ENCODE results near the gene ZNF14. TPM values are rescaled to one million over a fixed set of nuclear protein-coding genes. Genes with fewer than 3 reads are reported as not detected.
"Not testable (repeated sequence)": the region's sequence is repeated elsewhere in the genome, so short reads cannot be mapped to it uniquely, and the experiment has no call there.

The ZNF14 gene
- polyA plus RNA-seq, 2 of the 4 experiments (the other 2 are of a cell fraction), result 1.6 to 2.8 TPM

DNA sequence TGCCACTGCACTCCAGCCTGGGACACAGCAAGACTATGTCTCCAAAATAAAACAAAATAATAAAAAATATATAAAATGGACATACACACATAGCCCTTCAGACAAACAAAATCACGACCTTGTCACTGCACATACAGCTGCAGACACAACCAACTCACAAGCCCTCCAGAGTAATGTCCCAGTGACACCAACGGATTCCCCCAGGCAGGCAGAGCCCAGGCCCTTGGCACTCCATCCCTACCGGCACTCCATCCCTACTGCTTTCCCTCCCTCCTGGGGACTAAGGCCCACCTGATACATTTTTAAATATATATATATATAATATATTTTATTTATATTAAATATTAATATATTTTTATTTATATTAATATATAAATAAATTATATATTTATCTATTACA is 45.8 kb downstream of the ZNF14 start:
- ChIA-PET POLR2A (no interaction called here), CTCF (interaction anchor here (0.7 kb wide), 1 partner anchor 103 kb away, joined by 3 read pairs; no protein-coding TSS in a partner anchor)
- 64% methylated on average over 3 of the region's 3 CpGs for WGBS (ENCODE audit: missing lambda C conversion rate)
- H3K4me1 ChIP-seq, result no peaks in the 10 kb centered on the region
- ATAC-seq, result no peak
- H3K4me2 ChIP-seq, result no peak overlapping the region
- FAIRE-seq, result no peak
- no peak overlapping the region for H3K4me3 ChIP-seq
- no peak for DNase-seq (ENCODE audit: low read depth in 1 of 2, low spot score in 1 of 2)
- H3K27ac ChIP-seq, result no peak overlapping the region
- TF ChIP-seq, protein P1, sequence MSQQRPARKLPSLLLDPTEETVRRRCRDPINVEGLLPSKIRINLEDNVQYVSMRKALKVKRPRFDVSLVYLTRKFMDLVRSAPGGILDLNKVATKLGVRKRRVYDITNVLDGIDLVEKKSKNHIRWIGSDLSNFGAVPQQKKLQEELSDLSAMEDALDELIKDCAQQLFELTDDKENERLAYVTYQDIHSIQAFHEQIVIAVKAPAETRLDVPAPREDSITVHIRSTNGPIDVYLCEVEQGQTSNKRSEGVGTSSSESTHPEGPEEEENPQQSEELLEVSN (IDR thresholded peaks at IDR 0.05; ENCODE audit: borderline replicate concordance, low read depth), result no peak
- no peak for TF ChIP-seq MAZ (IDR thresholded peaks at IDR 0.05; ENCODE audit: borderline replicate concordance, low read depth, low read length)
- H3K9me3 ChIP-seq, result peaks cover 13% of the 10 kb centered on the region

DNA sequence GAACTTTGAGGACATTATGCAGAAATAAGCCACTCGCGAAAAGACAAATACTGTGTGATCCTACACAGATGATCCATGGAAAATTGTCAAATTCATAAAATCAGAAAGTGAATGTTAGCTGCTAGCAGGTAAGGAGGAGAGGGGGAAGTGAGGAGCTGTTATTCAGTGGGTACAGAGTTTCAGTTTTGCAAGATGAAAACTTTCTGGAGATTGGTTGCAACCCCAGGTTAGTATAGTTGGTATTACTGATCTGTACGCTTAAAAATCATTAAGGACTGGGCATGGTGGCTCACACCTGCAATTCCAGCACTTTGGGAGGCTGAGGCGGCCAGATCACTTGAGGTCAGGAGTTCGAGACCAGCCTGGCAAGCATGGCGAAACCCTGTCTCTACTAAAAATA is 46.3 kb downstream of the ZNF14 start:
- DNase-seq (ENCODE audit: low read depth in 1 of 2, low spot score in 1 of 2) (no peak), FAIRE-seq (no peak), ATAC-seq (no peak)
- no peaks in the 10 kb centered on the region for H3K4me1 ChIP-seq
- peaks cover 14% of the 10 kb centered on the region for H3K9me3 ChIP-seq
- H3K27ac ChIP-seq, result no peak overlapping the region
- WGBS (ENCODE audit: missing lambda C conversion rate), result 74% methylated on average over 6 of the region's 6 CpGs
- ChIA-PET POLR2A (no interaction called here), CTCF (interaction anchor here (0.7 kb wide), 1 partner anchor 104 kb away, joined by 3 read pairs; no protein-coding TSS in a partner anchor)
- TF ChIP-seq PHF8 (IDR thresholded peaks at IDR 0.05; ENCODE audit: borderline replicate concordance, low read depth), result no peak
- TF ChIP-seq SMC3 (IDR thresholded peaks at IDR 0.05), result no peak
- H3K4me2 ChIP-seq, result no peak overlapping the region
- no peak overlapping the region for H3K4me3 ChIP-seq

DNA sequence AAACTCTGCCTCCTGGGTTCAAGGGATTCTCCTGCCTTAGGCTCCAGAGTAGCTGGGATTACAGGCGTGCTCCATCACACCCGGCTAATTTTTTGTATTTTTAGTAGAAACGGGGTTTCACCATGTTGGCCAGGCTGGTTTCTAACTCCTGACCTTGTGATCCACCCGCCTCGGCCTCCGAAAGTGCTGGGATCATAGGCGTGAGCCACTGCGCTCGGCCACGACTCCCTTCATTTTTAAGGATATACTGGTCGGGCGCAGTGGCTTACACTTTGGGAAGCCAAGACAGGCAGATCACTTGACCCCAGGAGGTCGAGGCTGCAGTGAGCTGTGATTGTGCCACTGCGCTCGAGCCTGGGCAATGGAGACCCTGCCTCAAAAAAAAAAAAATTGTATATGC is 46.8 kb downstream of the ZNF14 start:
- POLR2A ChIA-PET, result not testable (repeated sequence)

DNA sequence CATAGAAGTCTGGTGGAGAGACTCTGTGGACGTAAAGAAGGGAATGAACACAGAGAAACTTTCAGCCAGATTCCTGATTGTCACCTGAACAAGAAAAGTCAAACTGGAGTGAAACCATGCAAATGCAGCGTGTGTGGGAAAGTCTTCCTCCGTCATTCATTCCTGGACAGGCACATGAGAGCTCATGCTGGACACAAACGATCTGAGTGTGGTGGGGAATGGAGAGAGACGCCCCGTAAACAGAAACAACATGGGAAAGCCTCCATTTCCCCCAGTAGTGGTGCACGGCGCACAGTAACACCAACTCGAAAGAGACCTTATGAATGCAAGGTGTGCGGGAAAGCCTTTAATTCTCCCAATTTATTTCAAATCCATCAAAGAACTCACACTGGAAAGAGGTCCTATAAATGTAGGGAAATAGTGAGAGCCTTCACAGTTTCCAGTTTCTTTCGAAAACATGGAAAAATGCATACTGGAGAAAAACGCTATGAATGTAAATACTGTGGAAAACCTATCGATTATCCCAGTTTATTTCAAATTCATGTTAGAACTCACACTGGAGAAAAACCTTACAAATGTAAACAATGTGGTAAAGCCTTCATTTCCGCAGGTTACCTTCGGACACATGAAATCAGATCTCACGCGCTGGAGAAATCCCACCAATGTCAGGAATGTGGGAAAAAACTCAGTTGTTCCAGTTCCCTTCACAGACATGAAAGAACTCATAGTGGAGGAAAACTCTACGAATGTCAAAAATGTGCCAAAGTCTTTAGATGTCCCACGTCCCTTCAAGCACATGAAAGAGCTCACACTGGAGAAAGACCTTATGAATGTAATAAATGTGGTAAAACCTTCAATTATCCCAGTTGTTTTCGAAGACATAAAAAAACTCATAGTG is 53.5 kb downstream of the ZNF14 start:
- DNase-seq (ENCODE audit: low read depth in 1 of 2, low spot score in 1 of 2) (no peak), FAIRE-seq (no peak), ATAC-seq (no peak)
- POLR2A ChIA-PET, result no interaction called here
- TF ChIP-seq GATA3 (IDR thresholded peaks at IDR 0.05; ENCODE audit: borderline replicate concordance) (no peak), EHF (CRISPR knock-in tag; IDR thresholded peaks at IDR 0.05) (no peak), CBX8 (IDR thresholded peaks at IDR 0.05) (no peak), POLR2A (IDR thresholded peaks at IDR 0.05; ENCODE audit: low read length) (no peak), MAZ (IDR thresholded peaks at IDR 0.05; ENCODE audit: borderline replicate concordance, low read depth, low read length) (no peak), EP300 (IDR thresholded peaks at IDR 0.05) (no peak), RNF2 (IDR thresholded peaks at IDR 0.05; ENCODE audit: borderline replicate concordance, low read depth) (no peak), NFE2L2 (conservative IDR thresholded peaks at IDR 0.05; ENCODE audit: low read length) (no peak), PHF8 (IDR thresholded peaks at IDR 0.05; ENCODE audit: borderline replicate concordance, low read depth) (no peak), MYC (IDR thresholded peaks at IDR 0.05; ENCODE audit: borderline replicate concordance, low read length) (no peak)
- TF ChIP-seq, protein P2, sequence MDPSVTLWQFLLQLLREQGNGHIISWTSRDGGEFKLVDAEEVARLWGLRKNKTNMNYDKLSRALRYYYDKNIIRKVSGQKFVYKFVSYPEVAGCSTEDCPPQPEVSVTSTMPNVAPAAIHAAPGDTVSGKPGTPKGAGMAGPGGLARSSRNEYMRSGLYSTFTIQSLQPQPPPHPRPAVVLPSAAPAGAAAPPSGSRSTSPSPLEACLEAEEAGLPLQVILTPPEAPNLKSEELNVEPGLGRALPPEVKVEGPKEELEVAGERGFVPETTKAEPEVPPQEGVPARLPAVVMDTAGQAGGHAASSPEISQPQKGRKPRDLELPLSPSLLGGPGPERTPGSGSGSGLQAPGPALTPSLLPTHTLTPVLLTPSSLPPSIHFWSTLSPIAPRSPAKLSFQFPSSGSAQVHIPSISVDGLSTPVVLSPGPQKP (IDR thresholded peaks at IDR 0.05; ENCODE audit: low read depth, low read length), result no peak
- Histone ChIP-seq H3K27ac (no peak overlapping the region), H3K4me1 (no peaks in the 10 kb centered on the region), H3K4me3 (no peak overlapping the region), H3K9me3 (peaks cover 70% of the 10 kb centered on the region), H3K4me2 (no peak overlapping the region)
- WGBS (ENCODE audit: missing lambda C conversion rate), result 92% methylated on average over 20 of the region's 20 CpGs
- CTCF ChIA-PET, result no interaction called here

More for the DNA sequence above, 46.8 kb downstream of the ZNF14 start:
- WGBS (ENCODE audit: missing lambda C conversion rate), result 90% methylated on average over 14 of the region's 15 CpGs
- CTCF ChIA-PET; H3K27ac ChIP-seq; H3K4me1 ChIP-seq; H3K4me2 ChIP-seq; ATAC-seq; DNase-seq (ENCODE audit: low read depth in 1 of 2, low spot score in 1 of 2); H3K4me3 ChIP-seq; FAIRE-seq: not testable (repeated sequence)
- H3K9me3 ChIP-seq, result peaks cover 18% of the 10 kb centered on the region

DNA sequence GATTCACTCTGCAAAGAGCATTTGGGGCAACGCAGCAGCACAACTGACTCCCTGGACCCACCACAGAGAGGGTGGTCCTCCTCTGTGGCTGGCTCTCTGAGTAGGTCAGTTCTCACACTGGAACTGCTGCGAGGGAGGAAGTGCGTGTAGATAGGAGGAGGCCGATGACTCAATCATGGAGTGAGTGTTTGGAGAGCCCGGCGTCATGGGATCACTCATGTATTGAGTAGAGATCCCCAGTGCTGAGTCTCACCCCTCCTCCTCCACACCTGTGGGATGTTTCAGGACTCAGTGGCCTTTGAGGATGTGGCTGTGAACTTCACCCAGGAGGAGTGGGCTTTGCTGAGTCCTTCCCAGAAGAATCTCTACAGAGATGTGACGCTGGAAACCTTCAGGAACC is 55.3 kb downstream of the ZNF14 start:
- DNase-seq (ENCODE audit: low read depth in 1 of 2, low spot score in 1 of 2) (no peak), FAIRE-seq (no peak), ATAC-seq (no peak)
- ChIA-PET CTCF (no interaction called here), POLR2A (no interaction called here)
- Histone ChIP-seq H3K4me2 (no peak overlapping the region), H3K9me3 (peaks cover 69% of the 10 kb centered on the region), H3K27ac (no peak overlapping the region), H3K4me3 (no peak overlapping the region), H3K4me1 (no peaks in the 10 kb centered on the region)
- TF ChIP-seq RNF2 (IDR thresholded peaks at IDR 0.05; ENCODE audit: borderline replicate concordance, low read depth), result no peak
- TF ChIP-seq, protein P3, sequence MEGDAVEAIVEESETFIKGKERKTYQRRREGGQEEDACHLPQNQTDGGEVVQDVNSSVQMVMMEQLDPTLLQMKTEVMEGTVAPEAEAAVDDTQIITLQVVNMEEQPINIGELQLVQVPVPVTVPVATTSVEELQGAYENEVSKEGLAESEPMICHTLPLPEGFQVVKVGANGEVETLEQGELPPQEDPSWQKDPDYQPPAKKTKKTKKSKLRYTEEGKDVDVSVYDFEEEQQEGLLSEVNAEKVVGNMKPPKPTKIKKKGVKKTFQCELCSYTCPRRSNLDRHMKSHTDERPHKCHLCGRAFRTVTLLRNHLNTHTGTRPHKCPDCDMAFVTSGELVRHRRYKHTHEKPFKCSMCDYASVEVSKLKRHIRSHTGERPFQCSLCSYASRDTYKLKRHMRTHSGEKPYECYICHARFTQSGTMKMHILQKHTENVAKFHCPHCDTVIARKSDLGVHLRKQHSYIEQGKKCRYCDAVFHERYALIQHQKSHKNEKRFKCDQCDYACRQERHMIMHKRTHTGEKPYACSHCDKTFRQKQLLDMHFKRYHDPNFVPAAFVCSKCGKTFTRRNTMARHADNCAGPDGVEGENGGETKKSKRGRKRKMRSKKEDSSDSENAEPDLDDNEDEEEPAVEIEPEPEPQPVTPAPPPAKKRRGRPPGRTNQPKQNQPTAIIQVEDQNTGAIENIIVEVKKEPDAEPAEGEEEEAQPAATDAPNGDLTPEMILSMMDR (IDR thresholded peaks at IDR 0.05), result no peak
- TF ChIP-seq, protein P4, sequence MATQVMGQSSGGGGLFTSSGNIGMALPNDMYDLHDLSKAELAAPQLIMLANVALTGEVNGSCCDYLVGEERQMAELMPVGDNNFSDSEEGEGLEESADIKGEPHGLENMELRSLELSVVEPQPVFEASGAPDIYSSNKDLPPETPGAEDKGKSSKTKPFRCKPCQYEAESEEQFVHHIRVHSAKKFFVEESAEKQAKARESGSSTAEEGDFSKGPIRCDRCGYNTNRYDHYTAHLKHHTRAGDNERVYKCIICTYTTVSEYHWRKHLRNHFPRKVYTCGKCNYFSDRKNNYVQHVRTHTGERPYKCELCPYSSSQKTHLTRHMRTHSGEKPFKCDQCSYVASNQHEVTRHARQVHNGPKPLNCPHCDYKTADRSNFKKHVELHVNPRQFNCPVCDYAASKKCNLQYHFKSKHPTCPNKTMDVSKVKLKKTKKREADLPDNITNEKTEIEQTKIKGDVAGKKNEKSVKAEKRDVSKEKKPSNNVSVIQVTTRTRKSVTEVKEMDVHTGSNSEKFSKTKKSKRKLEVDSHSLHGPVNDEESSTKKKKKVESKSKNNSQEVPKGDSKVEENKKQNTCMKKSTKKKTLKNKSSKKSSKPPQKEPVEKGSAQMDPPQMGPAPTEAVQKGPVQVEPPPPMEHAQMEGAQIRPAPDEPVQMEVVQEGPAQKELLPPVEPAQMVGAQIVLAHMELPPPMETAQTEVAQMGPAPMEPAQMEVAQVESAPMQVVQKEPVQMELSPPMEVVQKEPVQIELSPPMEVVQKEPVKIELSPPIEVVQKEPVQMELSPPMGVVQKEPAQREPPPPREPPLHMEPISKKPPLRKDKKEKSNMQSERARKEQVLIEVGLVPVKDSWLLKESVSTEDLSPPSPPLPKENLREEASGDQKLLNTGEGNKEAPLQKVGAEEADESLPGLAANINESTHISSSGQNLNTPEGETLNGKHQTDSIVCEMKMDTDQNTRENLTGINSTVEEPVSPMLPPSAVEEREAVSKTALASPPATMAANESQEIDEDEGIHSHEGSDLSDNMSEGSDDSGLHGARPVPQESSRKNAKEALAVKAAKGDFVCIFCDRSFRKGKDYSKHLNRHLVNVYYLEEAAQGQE (IDR thresholded peaks at IDR 0.05), result no peak
- TF ChIP-seq RFX5 (IDR thresholded peaks at IDR 0.05), result no peak
- 88% methylated on average over 6 of the region's 7 CpGs for WGBS (ENCODE audit: missing lambda C conversion rate)
